ENCODE data around the gene HINFP. TPM values are rescaled to one million over a fixed set of nuclear protein-coding genes. Genes with fewer than 3 reads are reported as not detected.
"Not testable (repeated sequence)": the region's sequence is repeated elsewhere in the genome, so short reads cannot be mapped to it uniquely, and the experiment has no call there.

The HINFP gene
- total RNA-seq, 4 donors from 2014 or later, result 28.1 to 67.9 (median 49.0) TPM

DNA sequence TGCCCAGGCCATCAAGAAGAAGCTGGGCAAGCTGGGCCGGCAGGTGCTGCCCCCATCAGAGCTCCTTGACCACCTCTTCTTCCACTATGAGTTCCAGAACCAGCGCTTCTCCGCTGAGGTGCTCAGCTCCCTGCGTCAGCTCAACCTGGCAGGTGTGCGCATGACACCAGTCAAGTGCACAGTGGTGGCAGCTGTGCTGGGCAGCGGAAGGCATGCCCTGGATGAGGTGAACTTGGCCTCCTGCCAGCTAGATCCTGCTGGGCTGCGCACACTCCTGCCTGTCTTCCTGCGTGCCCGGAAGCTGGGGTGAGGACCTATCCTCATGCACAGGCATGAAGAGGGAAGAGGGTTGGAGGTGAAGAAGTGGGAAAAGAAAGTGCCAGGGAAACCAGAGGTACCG lies 58.6 kb downstream of the HINFP start:
- Histone ChIP-seq H3K27me3 (no peaks in the 10 kb centered on the region), H3K27ac (no peak overlapping the region), H3K4me1 (no peaks in the 10 kb centered on the region), H3K9me3 (no peaks in the 10 kb centered on the region), H3K4me3 (no peak overlapping the region), H3K36me3 (peaks cover 0 to 17% (median 0%) of the 10 kb centered on the region in 3 donors)
- DNase-seq, result no peak
- TF ChIP-seq POLR2A (IDR thresholded peaks at IDR 0.05), result no peak

DNA sequence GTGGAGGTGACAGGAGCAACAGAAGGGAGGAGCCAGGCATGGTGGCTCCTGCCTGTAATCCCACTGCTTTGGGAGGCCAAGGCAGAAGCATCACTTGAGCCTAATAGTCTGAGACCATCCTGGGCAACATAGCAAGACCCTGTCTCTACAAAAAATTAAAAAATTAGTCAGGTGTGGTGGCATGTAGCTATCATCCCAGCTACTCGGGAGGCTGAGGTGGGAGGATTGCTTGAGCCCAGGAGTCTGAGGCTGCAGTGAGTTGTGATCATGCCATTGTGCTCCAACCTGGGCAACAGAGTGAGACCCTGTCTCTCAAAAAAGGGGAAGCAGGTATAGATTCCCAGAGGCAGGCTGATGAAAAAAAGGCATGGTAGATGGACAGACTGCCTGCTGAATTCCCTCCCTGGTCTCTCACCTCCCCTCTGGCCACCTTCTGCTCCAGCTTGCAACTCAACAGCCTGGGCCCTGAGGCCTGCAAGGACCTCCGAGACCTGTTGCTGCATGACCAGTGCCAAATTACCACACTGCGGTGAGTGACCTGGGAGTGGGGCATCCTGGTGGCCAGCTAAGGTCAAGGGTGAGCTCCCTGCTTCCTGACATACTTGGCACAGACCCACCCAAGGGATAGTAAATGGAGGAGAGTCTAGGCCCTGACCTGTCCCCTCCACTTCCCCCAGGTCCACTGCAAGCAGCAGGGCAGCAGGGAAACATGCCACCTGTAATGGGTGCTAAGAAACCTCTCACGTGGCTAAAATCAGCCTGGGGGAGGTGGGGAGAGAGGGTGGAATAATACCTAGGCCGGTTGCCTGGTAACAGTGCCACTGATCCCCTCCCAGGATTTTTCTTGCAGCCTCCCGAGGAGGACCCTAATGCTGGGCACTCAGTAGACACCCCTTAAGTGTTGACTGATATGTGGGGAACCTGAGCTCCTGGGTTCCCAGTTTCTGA lies 59.6 kb downstream of the HINFP start:
- Histone ChIP-seq H3K27ac (no peak overlapping the region), H3K4me3 (no peak overlapping the region), H3K36me3 (peaks cover 0 to 17% (median 0%) of the 10 kb centered on the region in 3 donors), H3K4me1 (no peaks in the 10 kb centered on the region), H3K27me3 (no peaks in the 10 kb centered on the region), H3K9me3 (no peaks in the 10 kb centered on the region)
- TF ChIP-seq, protein P1, sequence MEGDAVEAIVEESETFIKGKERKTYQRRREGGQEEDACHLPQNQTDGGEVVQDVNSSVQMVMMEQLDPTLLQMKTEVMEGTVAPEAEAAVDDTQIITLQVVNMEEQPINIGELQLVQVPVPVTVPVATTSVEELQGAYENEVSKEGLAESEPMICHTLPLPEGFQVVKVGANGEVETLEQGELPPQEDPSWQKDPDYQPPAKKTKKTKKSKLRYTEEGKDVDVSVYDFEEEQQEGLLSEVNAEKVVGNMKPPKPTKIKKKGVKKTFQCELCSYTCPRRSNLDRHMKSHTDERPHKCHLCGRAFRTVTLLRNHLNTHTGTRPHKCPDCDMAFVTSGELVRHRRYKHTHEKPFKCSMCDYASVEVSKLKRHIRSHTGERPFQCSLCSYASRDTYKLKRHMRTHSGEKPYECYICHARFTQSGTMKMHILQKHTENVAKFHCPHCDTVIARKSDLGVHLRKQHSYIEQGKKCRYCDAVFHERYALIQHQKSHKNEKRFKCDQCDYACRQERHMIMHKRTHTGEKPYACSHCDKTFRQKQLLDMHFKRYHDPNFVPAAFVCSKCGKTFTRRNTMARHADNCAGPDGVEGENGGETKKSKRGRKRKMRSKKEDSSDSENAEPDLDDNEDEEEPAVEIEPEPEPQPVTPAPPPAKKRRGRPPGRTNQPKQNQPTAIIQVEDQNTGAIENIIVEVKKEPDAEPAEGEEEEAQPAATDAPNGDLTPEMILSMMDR (IDR thresholded peaks at IDR 0.05), result no peak
- no peak for TF ChIP-seq POLR2A (IDR thresholded peaks at IDR 0.05)
- no peak for DNase-seq

DNA sequence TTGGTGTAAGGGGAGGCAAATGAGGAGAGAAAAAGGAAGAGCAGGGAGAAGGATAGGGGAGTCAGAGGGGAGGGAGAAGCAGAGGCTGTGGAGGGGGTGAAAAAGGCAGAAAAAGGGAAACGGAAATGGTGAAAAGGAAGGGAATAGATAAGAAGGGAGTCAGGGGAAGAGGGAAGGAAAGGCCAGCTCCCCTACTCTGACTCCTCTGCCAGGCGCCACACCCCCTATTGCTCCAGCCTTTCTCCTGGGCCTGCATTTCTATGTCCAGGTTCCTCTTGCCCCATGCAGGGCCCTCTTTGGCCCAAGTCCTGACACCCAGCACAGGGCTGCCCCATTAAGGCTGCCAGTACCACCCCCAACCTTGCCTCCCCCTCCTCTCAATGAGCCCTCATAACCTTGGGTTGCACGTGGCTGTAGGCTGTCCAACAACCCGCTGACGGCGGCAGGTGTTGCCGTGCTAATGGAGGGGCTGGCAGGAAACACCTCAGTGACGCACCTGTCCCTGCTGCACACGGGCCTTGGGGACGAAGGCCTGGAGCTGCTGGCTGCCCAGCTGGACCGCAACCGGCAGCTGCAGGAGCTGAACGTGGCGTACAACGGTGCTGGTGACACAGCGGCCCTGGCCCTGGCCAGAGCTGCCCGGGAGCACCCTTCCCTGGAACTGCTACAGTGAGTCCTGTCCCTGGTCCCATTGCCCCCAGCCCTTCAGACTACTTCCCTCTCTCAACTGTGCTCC lies 60.5 kb downstream of the HINFP start:
- DNase-seq, result no peak
- H3K4me3 ChIP-seq, result no peak overlapping the region
- H3K36me3 ChIP-seq, result peaks cover 0 to 17% (median 0%) of the 10 kb centered on the region in 3 donors
- no peaks in the 10 kb centered on the region for H3K9me3 ChIP-seq
- no peak overlapping the region for H3K27ac ChIP-seq
- no peaks in the 10 kb centered on the region for H3K27me3 ChIP-seq
- H3K4me1 ChIP-seq, result no peaks in the 10 kb centered on the region
- TF ChIP-seq POLR2A (IDR thresholded peaks at IDR 0.05), result no peak
- TF ChIP-seq, protein P1 (IDR thresholded peaks at IDR 0.05), result no peak

DNA sequence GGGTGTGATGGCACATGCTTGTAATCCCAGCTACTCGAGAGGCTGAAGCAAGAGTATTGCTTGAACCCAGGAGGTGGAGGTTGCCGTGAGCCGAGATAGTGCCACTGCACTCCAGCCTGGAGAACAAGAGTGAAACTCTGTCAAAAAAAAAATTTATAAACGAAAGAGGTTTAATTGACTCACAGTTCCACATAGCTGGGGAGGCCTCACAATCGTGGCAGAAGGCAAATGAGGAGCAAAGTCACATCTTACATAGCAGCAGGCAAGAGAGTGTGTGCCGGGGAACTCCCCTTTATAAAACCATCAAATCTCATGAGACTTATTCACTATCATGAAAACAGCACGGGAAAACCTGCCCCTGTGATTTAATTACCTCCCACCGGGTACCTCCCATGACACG lies 63.0 kb downstream of the HINFP start:
- not testable (repeated sequence) for H3K9me3 ChIP-seq, H3K27me3 ChIP-seq, H3K36me3 ChIP-seq, DNase-seq, H3K4me1 ChIP-seq, H3K27ac ChIP-seq, H3K4me3 ChIP-seq

Other genes with a start within 250 kb of the HINFP start
- gene CXCR5, start 237.7 kb upstream of the HINFP start, total RNA-seq, result 1 to 10 TPM in 2 of 4 donors, under 1 TPM in 1, not detected in 1; 0.66 to 7.4 (median 1.1) TPM
- gene BCL9L, start 195.7 kb upstream of the HINFP start, total RNA-seq, result 10 to 100 TPM; 26.4 to 51.3 (median 34.1) TPM
- not detected for gene UPK2, start 165.3 kb upstream of the HINFP start, total RNA-seq
- not detected for gene FOXR1, start 149.8 kb upstream of the HINFP start, total RNA-seq
- 100 to 1,000 TPM in 3 of 4 donors, 10 to 100 TPM in 1; 66.4 to 192 (median 105) TPM for gene CENATAC, start 123.4 kb upstream of the HINFP start, total RNA-seq
- 1,000 to 10,000 TPM in 1 of 4 donors, 100 to 1,000 TPM in 3; 369 to 1,310 (median 750) TPM for gene RPS25, start 103.2 kb upstream of the HINFP start, total RNA-seq
- 100 to 1,000 TPM in 1 of 4 donors, 10 to 100 TPM in 3; 52.8 to 104 (median 77.8) TPM for gene TRAPPC4, start 102.8 kb upstream of the HINFP start, total RNA-seq
- 100 to 1,000 TPM in 3 of 4 donors, 10 to 100 TPM in 1; 18.2 to 253 (median 209) TPM for gene SLC37A4, start 90.7 kb upstream of the HINFP start, total RNA-seq
- gene HYOU1, start 64.4 kb upstream of the HINFP start, total RNA-seq, result 10 to 100 TPM; 65.2 to 97.7 (median 66.9) TPM
- 10 to 100 TPM; 26.3 to 72.6 (median 37.2) TPM for gene VPS11, start 53.8 kb upstream of the HINFP start, total RNA-seq
- 10 to 100 TPM; 10.7 to 21.7 (median 15.0) TPM for gene HMBS, start 36.7 kb upstream of the HINFP start, total RNA-seq
- 10 to 100 TPM; 10.7 to 38.6 (median 33.1) TPM for gene DPAGT1, start 19.7 kb upstream of the HINFP start, total RNA-seq
- gene C2CD2L, start 14.2 kb upstream of the HINFP start, total RNA-seq, result 100 to 1,000 TPM in 1 of 4 donors, 10 to 100 TPM in 3; 13.2 to 107 (median 81.8) TPM
- not detected for gene ABCG4, start 27.5 kb downstream of the HINFP start, total RNA-seq
- 10 to 100 TPM in 3 of 4 donors, 1 to 10 TPM in 1; 8.3 to 28.6 (median 21.3) TPM for gene NLRX1, start 47.1 kb downstream of the HINFP start, total RNA-seq
- 100 to 1,000 TPM in 3 of 4 donors, 10 to 100 TPM in 1; 31.4 to 222 (median 173) TPM for gene NHERF4, start 63.9 kb downstream of the HINFP start, total RNA-seq
- gene CBL, start 84.8 kb downstream of the HINFP start, total RNA-seq, result 10 to 100 TPM; 11.1 to 20.6 (median 15.9) TPM
- gene MCAM, start 195.6 kb downstream of the HINFP start, total RNA-seq, result 100 to 1,000 TPM in 1 of 4 donors, 10 to 100 TPM in 3; 27.5 to 112 (median 66.2) TPM
- 10 to 100 TPM; 15.5 to 23.4 (median 16.5) TPM for gene RNF26, start 212.9 kb downstream of the HINFP start, total RNA-seq
- gene C1QTNF5, start 219.3 kb downstream of the HINFP start, total RNA-seq, result 10 to 100 TPM; 10.3 to 26.4 (median 11.8) TPM
- gene MFRP, start 225.1 kb downstream of the HINFP start, total RNA-seq, result not detected

All from Peyer's patch (tissue), 4 donors.